ENCODE measurements around the gene JAML.

DNA sequence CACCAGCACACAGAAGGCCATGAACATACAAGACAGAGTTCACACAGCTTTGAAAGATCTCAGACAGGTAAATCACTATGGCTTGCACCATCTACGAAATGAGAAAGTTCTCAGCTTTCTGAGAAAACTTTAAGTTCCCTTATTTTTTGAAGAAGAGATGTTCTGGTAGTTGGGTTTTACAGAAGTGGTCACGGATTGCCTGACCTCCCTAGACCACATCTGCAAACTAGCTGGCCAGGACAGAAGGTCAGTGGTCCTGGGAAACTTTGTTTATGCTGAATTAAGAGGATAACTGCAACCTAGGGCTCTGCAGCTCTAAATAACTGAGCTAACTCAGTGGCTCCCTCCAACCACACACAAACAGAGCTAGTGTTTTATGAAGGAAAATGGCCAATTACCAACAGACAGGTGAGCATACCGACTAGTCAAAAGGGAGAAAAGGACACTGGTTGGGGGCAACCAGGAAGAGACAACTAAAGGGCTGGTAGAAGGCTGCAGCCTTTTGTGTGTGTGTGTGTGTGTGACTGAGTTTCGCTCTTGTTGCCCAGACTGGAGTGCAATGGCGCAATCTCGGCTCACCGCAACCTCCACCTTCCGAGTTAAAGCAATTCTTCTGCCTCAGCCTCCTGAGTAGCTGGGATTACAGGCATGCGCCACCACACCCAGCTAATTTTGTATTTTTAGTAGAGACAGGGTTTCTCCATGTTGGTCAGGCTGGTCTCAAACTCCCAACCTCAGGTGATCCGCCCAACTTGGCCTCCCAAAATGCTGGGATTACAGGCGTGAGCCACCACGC lies 39.8 kb downstream of the JAML start:
- TF ChIP-seq POLR2A (IDR thresholded peaks at IDR 0.05) (no peak), CTCF (IDR thresholded peaks at IDR 0.05) (no peak)
